Thyroid gland (tissue), 4 donors: ENCODE results near the gene NAV2.

Source experiments
- POLR2A ChIP-seq, 2 donors: fragments of 450-650 bp; IDR thresholded peaks; one replicate each; pipeline ENCODE4 v1.6.1; 2017; ENCODE audit warnings: antibody characterized with exemption in 2 of 2, mild to moderate bottlenecking in 2 of 2, moderate library complexity in 1 of 2
- TF ChIP-seq, protein P1 (sequence below), 6 experiments: fragments of 200-600 bp in 3 of 6; fragments of 450-650 bp in 3 of 6; sonication (generic) in 3 of 6; IDR thresholded peaks; one replicate each; pipeline ENCODE4 v1.5.1; 2016 to 2019; ENCODE audit warnings: antibody characterized with exemption in 6 of 6, mild to moderate bottlenecking in 2 of 6, inconsistent platforms in 1 of 6, moderate library complexity in 1 of 6

- no peak for TF ChIP-seq POLR2A (IDR thresholded peaks at IDR 0.05)
- TF ChIP-seq, protein P1, sequence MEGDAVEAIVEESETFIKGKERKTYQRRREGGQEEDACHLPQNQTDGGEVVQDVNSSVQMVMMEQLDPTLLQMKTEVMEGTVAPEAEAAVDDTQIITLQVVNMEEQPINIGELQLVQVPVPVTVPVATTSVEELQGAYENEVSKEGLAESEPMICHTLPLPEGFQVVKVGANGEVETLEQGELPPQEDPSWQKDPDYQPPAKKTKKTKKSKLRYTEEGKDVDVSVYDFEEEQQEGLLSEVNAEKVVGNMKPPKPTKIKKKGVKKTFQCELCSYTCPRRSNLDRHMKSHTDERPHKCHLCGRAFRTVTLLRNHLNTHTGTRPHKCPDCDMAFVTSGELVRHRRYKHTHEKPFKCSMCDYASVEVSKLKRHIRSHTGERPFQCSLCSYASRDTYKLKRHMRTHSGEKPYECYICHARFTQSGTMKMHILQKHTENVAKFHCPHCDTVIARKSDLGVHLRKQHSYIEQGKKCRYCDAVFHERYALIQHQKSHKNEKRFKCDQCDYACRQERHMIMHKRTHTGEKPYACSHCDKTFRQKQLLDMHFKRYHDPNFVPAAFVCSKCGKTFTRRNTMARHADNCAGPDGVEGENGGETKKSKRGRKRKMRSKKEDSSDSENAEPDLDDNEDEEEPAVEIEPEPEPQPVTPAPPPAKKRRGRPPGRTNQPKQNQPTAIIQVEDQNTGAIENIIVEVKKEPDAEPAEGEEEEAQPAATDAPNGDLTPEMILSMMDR (IDR thresholded peaks at IDR 0.05), result no peak
These were observed 46.8 kb downstream of the NAV2 start for GRCh38 chr11:19759389-19759788.
